HCT116 (cell line): ENCODE results near the gene ERBB4. TPM values are rescaled to one million over a fixed set of nuclear protein-coding genes. Genes with fewer than 3 reads are reported as not detected.

Source experiments
- ATAC-seq: fragments of 200-7000 bp; cut with Tn5 transposase; 2 replicates; pipeline ENCODE4 v1.9.1; 2020; ENCODE audit warnings: mild to moderate bottlenecking, moderate library complexity
- BruUV-seq: library from RNA; stranded (reverse); fragments of 400-500 nt; replicated peaks from 2 replicates; lab custom pipeline; 2021; lab: Mats Ljungman, UMichigan
- CTCF ChIA-PET: fragments of 300-600 bp; sonication (Branson Sonifier 250); formaldehyde crosslinking; loops from one replicate; lab custom pipeline; 2021; ENCODE audit warnings: antibody characterized with exemption; lab: Charles Lee
- POLR2A ChIA-PET: fragments of 300-600, 350-600 bp; sonication (Branson Sonifier 250); formaldehyde crosslinking; loops from one replicate; lab custom pipeline; 2021; ENCODE audit warnings: antibody characterized with exemption; lab: Charles Lee
- RAD21 ChIA-PET, 2 experiments: fragments of 300-600 bp; sonication (Branson Sonifier 250); formaldehyde crosslinking; loops; one replicate each; lab custom pipeline; 2023; ENCODE audit warnings: low total read pairs in 2 of 2; ENCODE audit not compliant: uncharacterized antibody in 2 of 2, unreplicated experiment in 2 of 2, low non-redundant PET in 1 of 2; lab: Charles Lee
- DNase-seq: peaks from one replicate; pipeline ENCODE4 v3.0.0-alpha.2; 2010; ENCODE audit warnings: low read depth, low spot score
- H2AFZ ChIP-seq: fragments of 200-600 bp; shearing (Covaris generic), sonication (generic); 2 replicates; pipeline ENCODE4 v1.6.1; 2017; ENCODE audit warnings: low read depth, mixed run types, mixed read lengths, antibody characterized with exemption, low read length; ENCODE audit not compliant: poor library complexity, severe bottlenecking
- H3K27ac ChIP-seq: 2 replicates; pipeline ENCODE4 v1.5.1; 2012; ENCODE audit warnings: low read depth, low read length
- H3K27me3 ChIP-seq: fragments of 200-600 bp; sonication (generic); 2 replicates; pipeline ENCODE4 v1.6.1; 2016; ENCODE audit warnings: mixed run types, low read length, mixed read lengths; ENCODE audit not compliant: insufficient read depth
- H3K36me3 ChIP-seq, 2 experiments: fragments of 200-500 bp in 1 of 2; fragments of 200-600 bp in 1 of 2; sonication (Bioruptor generic) in 1 of 2; sonication (generic) in 1 of 2; 2 replicates each; pipeline versions ENCODE4 v1.5.1 to v1.6.1; 2014 to 2016; ENCODE audit warnings: low read length in 2 of 2, inconsistent platforms in 1 of 2, mixed read lengths in 1 of 2, mixed run types in 1 of 2; ENCODE audit not compliant: insufficient read depth in 2 of 2, control insufficient read depth in 1 of 2
- H3K4me1 ChIP-seq, 2 experiments: fragments of 200-600 bp in 1 of 2; sonication (generic) in 1 of 2; 2 replicates each; pipeline versions ENCODE4 v1.5.1 to v1.6.1; 2012 to 2017; ENCODE audit warnings: low read length in 2 of 2, inconsistent platforms in 1 of 2, mild to moderate bottlenecking in 1 of 2, mixed read lengths in 1 of 2, mixed run types in 1 of 2, moderate library complexity in 1 of 2; ENCODE audit not compliant: insufficient read depth in 2 of 2, control insufficient read depth in 1 of 2
- H3K4me2 ChIP-seq: fragments of 200-600 bp; sonication (generic); 2 replicates; pipeline ENCODE4 v1.6.1; 2017; ENCODE audit warnings: mixed run types, low read length, mixed read lengths
- H3K4me3 ChIP-seq, 2 experiments: fragments of 200-600 bp in 1 of 2; sonication (generic) in 1 of 2; replicated peaks in 1 of 2; 2 replicates each; pipeline ENCODE4 v1.5.1; 2011 to 2016; ENCODE audit warnings: low read length in 2 of 2, control low read depth in 1 of 2, low read depth in 1 of 2, mild to moderate bottlenecking in 1 of 2, mixed read lengths in 1 of 2, mixed run types in 1 of 2
- H3K79me2 ChIP-seq: fragments of 200-600 bp; sonication (generic); 2 replicates; pipeline ENCODE4 v1.6.1; 2017; ENCODE audit warnings: mild to moderate bottlenecking, mixed run types, low read length, moderate library complexity, mixed read lengths; ENCODE audit not compliant: insufficient read depth
- H3K9ac ChIP-seq: fragments of 200-600 bp; sonication (generic); 2 replicates; pipeline ENCODE4 v1.6.1; 2016; ENCODE audit warnings: low read length, mixed read lengths
- H3K9me2 ChIP-seq: fragments of 200-600 bp; sonication (generic), shearing (Covaris generic); 2 replicates; pipeline ENCODE4 v1.6.1; 2017; ENCODE audit warnings: mixed run types, mild to moderate bottlenecking, moderate library complexity; ENCODE audit not compliant: insufficient read depth
- H3K9me3 ChIP-seq, 2 experiments: fragments of 200-500 bp in 1 of 2; fragments of 200-600 bp in 1 of 2; sonication (Bioruptor generic) in 1 of 2; sonication (generic) in 1 of 2; 2 replicates each; pipeline ENCODE4 v1.6.1; 2014 to 2017; ENCODE audit warnings: low read length in 2 of 2, mixed read lengths in 2 of 2, inconsistent platforms in 1 of 2, low read depth in 1 of 2, mild to moderate bottlenecking in 1 of 2, mixed run types in 1 of 2, moderate library complexity in 1 of 2; ENCODE audit not compliant: control insufficient read depth in 1 of 2, insufficient read depth in 1 of 2
- H4K20me1 ChIP-seq: fragments of 200-600 bp; sonication (generic), shearing (Covaris generic); 2 replicates; pipeline ENCODE4 v1.6.1; 2017; ENCODE audit warnings: mixed run types, mild to moderate bottlenecking, moderate library complexity; ENCODE audit not compliant: insufficient read depth
- CTCF ChIP-seq, 3 experiments: fragments of 200-600 bp in 1 of 3; sonication (generic) in 1 of 3; IDR thresholded peaks in 2 of 3; conservative IDR thresholded peaks in 1 of 3; 2 replicates each; pipeline ENCODE4 v1.5.1; 2012 to 2017; ENCODE audit warnings: low read depth in 2 of 3, low read length in 2 of 3, antibody characterized with exemption in 1 of 3, borderline replicate concordance in 1 of 3, control low read depth in 1 of 3, mild to moderate bottlenecking in 1 of 3, mixed read lengths in 1 of 3, mixed run types in 1 of 3, moderate library complexity in 1 of 3; ENCODE audit not compliant: insufficient read depth in 1 of 3
- JUND ChIP-seq: IDR thresholded peaks from 2 replicates; pipeline ENCODE4 v1.6.1; 2012
- RAD21 ChIP-seq: IDR thresholded peaks from 2 replicates; pipeline ENCODE4 v1.6.1; 2012; ENCODE audit warnings: low read depth, mild to moderate bottlenecking
- ZBTB33 ChIP-seq: IDR thresholded peaks from 2 replicates; pipeline ENCODE4 v1.6.1; 2011; ENCODE audit warnings: mild to moderate bottlenecking, low read length, moderate library complexity; ENCODE audit not compliant: insufficient replicate concordance; ENCODE audit errors: extremely low read depth
- intact Hi-C: fragments of 100-400 bp; cut with micrococcal nuclease; formaldehyde crosslinking; loops from 2 replicates; pipeline ENCODE4 v1.10.0; 2022
- total RNA-seq: library from RNA; stranded (reverse); gene quantifications from one replicate; pipeline ENCODE4 v1.2.1, GENCODE V29; 2021; ENCODE audit not compliant: unreplicated experiment

ERBB4 gene
- total RNA-seq, 1 experiment from 2014 or later = 0.10 TPM

DNA sequence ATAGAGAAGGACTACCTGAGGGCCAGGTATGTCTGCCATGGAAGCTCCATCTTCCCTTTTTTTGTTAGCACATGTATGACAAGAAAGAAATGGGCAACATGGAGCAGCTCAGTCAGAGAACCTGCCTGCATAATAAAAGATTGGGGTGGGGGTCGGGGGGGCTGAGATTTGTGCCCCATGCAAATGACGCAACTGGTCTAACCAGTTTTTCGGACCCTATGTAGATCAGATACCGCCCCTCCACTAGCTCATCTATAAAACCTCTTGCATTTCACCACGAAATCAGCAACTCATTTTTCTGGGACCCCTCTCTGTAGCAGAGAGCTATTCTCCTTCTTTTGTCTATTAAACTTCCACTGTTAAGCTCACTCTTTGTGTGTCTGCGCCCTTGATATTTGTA lies 657.2 kb downstream of the ERBB4 start (continued):
- no peak for TF ChIP-seq ZBTB33

- peak; percentile 75 for ATAC-seq
- H3K36me3 ChIP-seq = no peaks in the 10 kb centered on the region
- H3K4me1 ChIP-seq = no peaks in the 10 kb centered on the region
- CTCF ChIA-PET = interaction anchor here (1.0 to 1.7 kb wide), 6 partner anchors 20 to 688 kb away, joined by 3 to 10 read pairs (median 5); no protein-coding TSS in a partner anchor
- H3K4me2 ChIP-seq = no peak overlapping the region
- no peaks in the 10 kb centered on the region for H3K9me3 ChIP-seq
- no peak overlapping the region for H3K9ac ChIP-seq
- no peaks in the 10 kb centered on the region for H3K9me2 ChIP-seq
- peak; percentile 2 for DNase-seq
- TF ChIP-seq JUND (no peak), RAD21 (peak; percentile 64), CTCF (IDR thresholded peaks at IDR 0.05 in 2 of 3, conservative IDR thresholded peaks at IDR 0.05 in 1 of 3; ENCODE audit: borderline replicate concordance in 1 of 3, insufficient read depth in 1 of 3, low read depth in 2 of 3, low read length in 2 of 3) (peak in 2 of 3 experiments; percentile 28 to 43; a peak in 3 of 6 replicates)
- no peak overlapping the region for H3K4me3 ChIP-seq
- H4K20me1 ChIP-seq = no peaks in the 10 kb centered on the region
- no peaks in the 10 kb centered on the region for H3K27me3 ChIP-seq
- H2AFZ ChIP-seq = no peak overlapping the region
- H3K79me2 ChIP-seq = no peaks in the 10 kb centered on the region
- POLR2A ChIA-PET = no interaction called here
- H3K27ac ChIP-seq = no peak overlapping the region
- RAD21 ChIA-PET = interaction anchor here in 1 of 2 experiments (1.0 kb wide), 1 partner anchor 370 kb away, joined by 4 read pairs; no protein-coding TSS in a partner anchor
- no TSS peak for BruUV-seq
- intact Hi-C loops = loop anchor here (10.0 kb wide), 2 partner anchors 375 to 645 kb away; no protein-coding TSS in a partner anchor
Measured at GRCh38 chr2:211879323-211879722, 659.3 kb downstream of the ERBB4 start.
